ENCODE measurements around the gene DDA1. TPM values are rescaled to one million over a fixed set of nuclear protein-coding genes. Genes with fewer than 3 reads are reported as not detected.

The DDA1 gene
- total and polyA plus RNA-seq, 2 of the 13 experiments (the other 11 are each of a cell fraction or from before 2014, with no cell fraction given), result 24.5 to 26.0 TPM

DNA sequence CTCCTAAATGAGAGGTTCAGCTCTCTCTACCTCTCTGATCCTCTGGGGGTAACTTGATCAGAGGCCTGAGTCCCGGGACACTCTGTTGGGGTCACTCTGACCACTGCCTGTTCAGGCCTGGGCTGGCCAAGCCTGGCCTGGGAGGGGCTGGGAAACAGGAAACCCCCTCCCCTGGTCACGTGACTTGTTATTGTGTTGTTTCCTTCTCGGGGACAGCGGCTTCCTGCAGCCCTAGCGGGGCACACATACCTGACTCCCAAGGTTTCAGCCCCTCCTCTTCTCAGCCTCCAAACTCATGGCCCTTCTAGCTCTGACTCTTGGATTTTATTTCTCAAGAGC lies 44.8 kb upstream of the DDA1 start, which contains the start of gene USHBP1 (continued):
- TF ChIP-seq MLX (CRISPR knock-in tag; IDR thresholded peaks at IDR 0.05), result no peak
- no peak for TF ChIP-seq MYPOP (CRISPR knock-in tag; IDR thresholded peaks at IDR 0.05)
- no peak for TF ChIP-seq ZNF343 (CRISPR knock-in tag; IDR thresholded peaks at IDR 0.05)
- TF ChIP-seq RBM39 (IDR thresholded peaks at IDR 0.05; ENCODE audit: low read depth, low read length, poor library complexity, severe bottlenecking), result no peak
- TF ChIP-seq NR3C1 (CRISPR knock-in tag; IDR thresholded peaks at IDR 0.05), result no peak
- TF ChIP-seq ZNF569 (CRISPR knock-in tag; IDR thresholded peaks at IDR 0.05; ENCODE audit: borderline replicate concordance), result no peak
- no peak for TF ChIP-seq MLLT10 (CRISPR knock-in tag; IDR thresholded peaks at IDR 0.05)
- TF ChIP-seq GABPB1 (CRISPR knock-in tag; IDR thresholded peaks at IDR 0.05), result peak; percentile 48; the same call in 1 of the 2 replicates
- TF ChIP-seq, protein P1, sequence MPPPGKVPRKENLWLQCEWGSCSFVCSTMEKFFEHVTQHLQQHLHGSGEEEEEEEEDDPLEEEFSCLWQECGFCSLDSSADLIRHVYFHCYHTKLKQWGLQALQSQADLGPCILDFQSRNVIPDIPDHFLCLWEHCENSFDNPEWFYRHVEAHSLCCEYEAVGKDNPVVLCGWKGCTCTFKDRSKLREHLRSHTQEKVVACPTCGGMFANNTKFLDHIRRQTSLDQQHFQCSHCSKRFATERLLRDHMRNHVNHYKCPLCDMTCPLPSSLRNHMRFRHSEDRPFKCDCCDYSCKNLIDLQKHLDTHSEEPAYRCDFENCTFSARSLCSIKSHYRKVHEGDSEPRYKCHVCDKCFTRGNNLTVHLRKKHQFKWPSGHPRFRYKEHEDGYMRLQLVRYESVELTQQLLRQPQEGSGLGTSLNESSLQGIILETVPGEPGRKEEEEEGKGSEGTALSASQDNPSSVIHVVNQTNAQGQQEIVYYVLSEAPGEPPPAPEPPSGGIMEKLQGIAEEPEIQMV (CRISPR knock-in tag; IDR thresholded peaks at IDR 0.05; ENCODE audit: low read depth), result no peak

DNA sequence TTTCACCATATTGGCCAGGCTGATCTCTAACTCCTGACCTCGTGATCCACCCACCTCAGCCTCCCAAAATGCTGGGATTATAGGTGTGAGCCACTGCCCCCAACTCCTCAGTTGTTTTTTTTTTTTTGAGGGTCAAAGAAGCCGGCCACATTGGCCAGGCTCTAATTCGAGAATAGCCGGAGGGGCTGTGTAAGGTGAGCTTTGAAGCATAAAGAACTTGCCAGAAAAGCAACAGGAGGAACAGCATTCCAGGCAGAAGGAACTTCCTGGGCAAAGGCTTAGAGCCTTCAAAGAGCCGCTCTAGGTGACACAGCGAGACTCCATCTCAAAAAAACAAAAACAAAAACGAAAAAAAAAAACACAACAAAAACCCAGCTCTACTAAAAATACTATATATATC lies 43.3 kb upstream of the DDA1 start:
- no peak overlapping the region for H2AFZ ChIP-seq (ENCODE audit: low read length)
- no peak overlapping the region for H3K4me3 ChIP-seq (replicated peaks in 1 of 3; ENCODE audit: insufficient read depth in 1 of 3, low read depth in 2 of 3, low read length in 3 of 3)
- H3K79me2 ChIP-seq (ENCODE audit: insufficient read depth, low read length), result peaks cover 13% of the 10 kb centered on the region
- no peak overlapping the region for H3K9ac ChIP-seq (ENCODE audit: insufficient read depth, low read depth, low read length)
- DNase-seq (ENCODE audit: low spot score), result no peak
- in situ Hi-C loops (cut with HindIII; ENCODE audit: extremely low pct_ligation_motif_present, low pct_unique_long_range_greater_than_20kb), result no loop called here
- ChIA-PET CTCF (ENCODE audit: low intra/inter-chr PET ratio, low total read pairs) (no interaction called here), POLR2A (interaction anchor here (1.8 to 3.4 kb wide), 3 partner anchors 17 to 51 kb away, joined by 7 to 16 read pairs (median 13); partner anchors contain the start of genes DDA1 and USE1)
- BruUV-seq (replicated peaks), result no TSS peak
- no peaks in the 10 kb centered on the region for H4K20me1 ChIP-seq (ENCODE audit: insufficient read depth, low read length)
- WGBS (ENCODE audit: low lambda C conversion rate), result 76% methylated on average over 7 of the region's 7 CpGs
- H3K27ac ChIP-seq (ENCODE audit: extremely low read length, insufficient read depth, low read length), result no peak overlapping the region
- no peaks in the 10 kb centered on the region for H3K9me3 ChIP-seq (ENCODE audit: low read length)
- no peak for ATAC-seq
- no peak overlapping the region for H3K4me2 ChIP-seq (ENCODE audit: low read depth, low read length)
- H3K4me1 ChIP-seq (ENCODE audit: insufficient read depth, low read length), result peaks cover 46% of the 10 kb centered on the region
- H3K36me3 ChIP-seq (replicated peaks in 1 of 2; ENCODE audit: control insufficient read depth in 1 of 2, insufficient read depth in 2 of 2, low read length in 2 of 2), result peaks cover 0 to 7% of the 10 kb centered on the region in 2 experiments; a peak in 2 of 5 replicates
- intact Hi-C loops (cut with micrococcal nuclease; ENCODE audit: unreplicated experiment), result loop anchor here (5.0 kb wide), 1 partner anchor 39 kb away; the partner anchor contains the start of gene OCEL1
- no peak for FAIRE-seq
- TF ChIP-seq ZNF547 (CRISPR knock-in tag; IDR thresholded peaks at IDR 0.05) (no peak), HNF4G (IDR thresholded peaks at IDR 0.05; ENCODE audit: borderline replicate concordance, low read depth, low read length) (no peak), HNF4G (CRISPR knock-in tag; IDR thresholded peaks at IDR 0.05; ENCODE audit: borderline replicate concordance, low read depth) (no peak), ZNF891 (CRISPR knock-in tag; IDR thresholded peaks at IDR 0.05) (no peak), MATR3 (CRISPR knock-in tag; IDR thresholded peaks at IDR 0.05) (no peak), ZNF614 (CRISPR knock-in tag; IDR thresholded peaks at IDR 0.05; ENCODE audit: borderline replicate concordance) (no peak), NCOA2 (CRISPR knock-in tag; IDR thresholded peaks at IDR 0.05) (no peak), SP5 (CRISPR knock-in tag; IDR thresholded peaks at IDR 0.05; ENCODE audit: borderline replicate concordance, low read depth) (no peak), KAT8 (CRISPR knock-in tag; IDR thresholded peaks at IDR 0.05) (no peak), ZNF253 (CRISPR knock-in tag; IDR thresholded peaks at IDR 0.05; ENCODE audit: borderline replicate concordance) (no peak)
- TF ChIP-seq, protein P2, sequence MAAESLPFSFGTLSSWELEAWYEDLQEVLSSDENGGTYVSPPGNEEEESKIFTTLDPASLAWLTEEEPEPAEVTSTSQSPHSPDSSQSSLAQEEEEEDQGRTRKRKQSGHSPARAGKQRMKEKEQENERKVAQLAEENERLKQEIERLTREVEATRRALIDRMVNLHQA (CRISPR knock-in tag; IDR thresholded peaks at IDR 0.05), result no peak
- peaks cover 0 to 6% of the 10 kb centered on the region in 2 experiments; a peak in 2 of 5 replicates for H3K27me3 ChIP-seq (ENCODE audit: control insufficient read depth in 1 of 2, insufficient read depth in 2 of 2, low read length in 2 of 2)
